Stimulated activated CD8-positive, alpha-beta memory T cell treated with anti-CD3 and anti-CD28 coated beads, Interleukin-2, amount 100 ng/mL, for 1 hour (primary cell): ENCODE measurements around the gene ACOXL.
"Not testable (repeated sequence)": the region's sequence is repeated elsewhere in the genome, so short reads cannot be mapped to it uniquely, and the experiment has no call there.

Source experiments
- DNase-seq, 2 donors: peaks; one replicate each; pipeline ENCODE4 v3.0.0-alpha.2; 2020; ENCODE audit warnings: low read depth in 2 of 2

The ACOXL gene

DNA sequence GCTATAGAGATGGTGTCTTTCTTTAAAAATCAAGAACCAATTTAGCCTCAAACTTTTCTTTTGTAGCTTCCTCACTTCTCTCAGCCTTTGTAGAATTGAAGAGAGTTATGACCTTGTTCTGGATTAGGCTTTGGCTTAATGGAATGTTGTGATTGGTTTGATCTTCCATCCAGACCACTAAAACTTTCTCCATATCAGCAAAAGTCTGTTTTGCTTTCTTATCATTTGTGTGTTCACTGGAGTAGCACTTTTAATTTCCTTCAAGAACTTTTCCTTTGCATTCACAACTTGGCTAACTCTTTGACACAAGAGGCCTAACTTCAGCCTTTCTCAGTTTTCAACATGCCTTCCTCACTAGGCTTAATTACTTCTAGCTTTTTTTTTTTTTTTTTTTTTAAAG lies 193.1 kb downstream of the ACOXL start:
- no peak for DNase-seq

- no peak for DNase-seq
Measured at GRCh38 chr2:110927526-110927925, 195.2 kb downstream of the ACOXL start.

GRCh38 chr2:110929528-110929927 lies 197.2 kb downstream of the ACOXL start:
- no peak for DNase-seq

DNA sequence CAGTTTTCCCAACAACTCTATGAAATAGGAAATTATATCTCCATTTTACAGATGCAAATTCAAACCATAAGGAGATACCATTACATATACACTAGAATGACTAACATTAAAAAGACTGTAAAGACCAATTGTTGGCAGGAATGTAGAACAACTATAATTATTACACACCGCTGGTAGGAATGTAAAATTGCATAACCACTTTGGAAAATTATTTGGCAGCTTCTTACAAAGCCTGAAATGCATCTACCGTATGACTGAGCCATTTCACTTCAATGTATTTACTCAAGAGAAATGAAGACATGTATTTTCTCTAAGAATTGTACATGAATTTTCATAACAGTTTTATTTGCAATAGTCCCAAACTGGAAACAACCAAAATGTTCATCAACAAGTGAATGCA lies 199.3 kb downstream of the ACOXL start:
- DNase-seq, result no peak

DNA sequence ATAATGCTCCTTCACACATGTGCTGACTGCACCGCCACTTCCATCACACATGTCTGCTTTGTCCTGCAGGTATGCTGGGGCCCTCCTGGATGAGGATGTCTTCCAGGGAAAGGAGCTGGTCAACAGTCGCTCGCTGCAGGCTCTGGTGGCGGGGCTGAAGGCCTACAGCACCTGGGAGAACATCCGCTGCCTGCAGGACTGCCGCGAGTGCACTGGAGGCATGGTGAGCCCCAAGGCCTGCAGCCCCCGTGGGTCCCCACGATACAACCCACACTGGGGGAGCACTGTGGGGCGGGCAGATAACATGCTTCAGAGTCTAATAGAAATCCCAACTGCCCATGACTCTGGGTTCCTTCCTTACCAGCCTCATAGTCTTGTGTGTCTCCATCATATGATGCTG lies 201.0 kb downstream of the ACOXL start:
- DNase-seq, result no peak

GRCh38 chr2:110934948-110935347 lies 202.6 kb downstream of the ACOXL start:
- DNase-seq, result no peak

GRCh38 chr2:110940376-110940910 lies 208.1 kb downstream of the ACOXL start:
- DNase-seq, result no peak

GRCh38 chr2:110941226-110941625 lies 208.9 kb downstream of the ACOXL start:
- DNase-seq, result no peak

- DNase-seq, result no peak
Measured at GRCh38 chr2:110943070-110943634, 210.8 kb downstream of the ACOXL start.

DNA sequence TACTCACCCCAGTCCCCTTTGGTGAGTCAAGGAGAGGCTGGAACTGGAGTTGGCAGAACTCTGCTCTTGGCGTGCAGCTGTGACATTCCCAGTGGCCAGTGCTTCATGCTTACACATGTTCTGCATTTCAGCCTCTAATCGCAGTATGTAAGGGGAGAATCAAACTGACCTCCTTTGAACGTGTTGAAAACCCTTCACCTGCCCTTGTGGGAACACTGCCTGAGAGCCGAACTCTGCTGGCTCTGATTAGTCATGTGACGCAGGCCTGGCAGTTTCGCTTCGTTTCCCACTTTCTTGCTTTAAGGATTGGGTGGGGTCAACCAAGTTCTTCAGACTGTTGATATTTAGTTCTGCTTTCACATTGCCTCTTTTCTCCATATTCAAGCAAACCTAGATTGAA lies 214.5 kb downstream of the ACOXL start:
- DNase-seq, result no peak

- DNase-seq, result no peak
Measured at GRCh38 chr2:110948027-110948674, 215.8 kb downstream of the ACOXL start.

GRCh38 chr2:110950281-110950680 lies 217.9 kb downstream of the ACOXL start:
- no peak for DNase-seq

- no peak for DNase-seq
Measured at GRCh38 chr2:110955045-110955444, 222.7 kb downstream of the ACOXL start.

DNA sequence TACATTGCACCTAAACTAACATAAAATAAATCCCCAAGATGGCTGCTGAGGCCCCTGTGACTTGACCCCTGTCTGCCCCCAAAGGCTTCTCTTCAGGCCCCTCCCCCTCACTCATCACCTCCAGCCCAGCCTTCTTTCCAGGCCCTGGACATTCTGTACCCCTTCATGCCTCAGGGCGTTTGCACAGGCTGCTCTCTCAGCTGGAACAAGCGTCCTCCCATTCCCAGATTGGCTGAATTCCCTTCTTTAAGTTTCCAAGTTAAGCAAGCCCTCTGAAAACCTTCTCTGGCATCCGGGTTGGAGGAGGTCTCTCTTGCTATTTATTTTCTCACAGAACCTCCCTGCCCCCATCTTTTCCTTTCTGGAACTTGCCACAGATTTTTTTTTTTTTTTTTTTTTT lies 223.2 kb downstream of the ACOXL start:
- no peak for DNase-seq

GRCh38 chr2:110957293-110957692 lies 224.9 kb downstream of the ACOXL start:
- DNase-seq, result no peak

DNA sequence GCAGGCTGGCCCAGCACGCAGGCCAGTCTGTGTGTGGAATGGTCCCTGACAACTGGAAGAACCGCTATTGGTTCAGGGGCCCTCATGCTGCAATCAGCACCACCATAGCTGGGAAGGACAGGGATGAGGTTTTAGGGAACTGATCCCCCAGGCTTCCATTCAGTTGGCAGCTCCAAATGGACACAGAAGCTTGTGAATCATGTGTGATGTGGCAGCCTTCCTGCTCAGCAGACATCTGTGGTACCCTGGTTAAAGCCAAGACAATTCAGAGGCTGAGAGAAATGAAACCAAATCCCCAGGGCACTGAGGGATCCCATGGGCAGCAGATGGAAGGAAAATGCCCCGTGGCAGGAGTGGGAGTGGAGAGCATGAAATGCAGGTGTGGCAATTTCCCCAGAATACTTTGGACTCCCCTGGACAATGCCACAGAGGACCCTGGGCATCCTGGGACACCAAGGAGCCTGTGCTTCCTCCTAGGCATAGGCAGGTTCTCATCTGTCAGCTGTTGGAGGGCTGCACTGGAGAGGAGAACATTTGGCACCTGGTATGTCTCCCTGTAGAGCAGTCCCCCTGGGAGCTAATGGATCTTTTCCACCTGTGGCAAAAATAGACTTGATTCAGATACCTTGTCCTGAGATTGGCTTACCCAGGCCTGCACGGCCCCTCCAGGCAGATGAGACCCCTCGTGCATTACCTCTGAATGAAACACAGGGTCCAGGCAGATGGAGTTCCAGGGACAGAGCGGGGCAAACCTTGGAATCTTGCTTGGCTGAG lies 226.2 kb downstream of the ACOXL start:
- no peak for DNase-seq

DNA sequence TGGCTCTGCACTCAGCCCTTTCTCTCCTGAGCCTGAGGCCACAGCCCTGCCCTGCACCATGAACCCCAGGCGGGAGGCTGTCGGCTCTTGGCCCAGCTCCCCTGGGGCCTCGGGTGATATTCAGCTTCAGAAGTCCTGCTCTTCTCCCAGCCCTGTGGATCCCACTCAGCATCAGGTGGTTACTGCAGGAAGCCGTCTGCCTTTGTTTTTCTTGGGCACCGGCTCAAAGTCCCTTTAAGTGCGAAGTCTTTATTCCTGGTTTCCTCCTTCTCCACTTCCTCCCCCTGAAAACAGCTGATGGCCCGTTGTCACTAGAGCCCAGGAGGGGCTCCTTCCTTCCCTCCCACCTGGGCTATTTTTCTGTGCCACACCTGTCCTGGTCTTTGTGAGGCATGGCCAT lies 226.8 kb downstream of the ACOXL start:
- no peak for DNase-seq

GRCh38 chr2:110960281-110960680 lies 227.9 kb downstream of the ACOXL start:
- DNase-seq, result no peak

DNA sequence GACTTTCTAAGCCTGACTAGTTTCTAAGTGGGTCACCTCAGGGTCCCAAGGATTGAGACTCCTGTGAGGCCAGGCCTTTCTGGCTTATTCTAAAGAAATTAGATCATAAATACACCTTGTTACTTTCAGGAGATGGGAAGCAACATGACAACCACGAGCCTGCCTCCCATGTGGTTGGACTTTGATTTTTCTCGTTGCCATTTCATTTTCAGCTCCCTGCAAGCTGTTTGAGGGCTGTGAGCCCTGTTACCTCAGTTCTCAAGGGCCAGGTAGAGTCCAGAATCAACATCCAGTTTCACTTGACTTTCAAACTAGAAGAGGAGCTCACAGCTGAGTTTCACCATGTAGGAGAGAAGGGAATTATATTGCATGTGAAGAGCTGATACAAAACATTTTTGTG lies 228.6 kb downstream of the ACOXL start:
- no peak for DNase-seq

- not testable (repeated sequence) for DNase-seq
Measured at GRCh38 chr2:110961643-110962042, 229.3 kb downstream of the ACOXL start.

DNA sequence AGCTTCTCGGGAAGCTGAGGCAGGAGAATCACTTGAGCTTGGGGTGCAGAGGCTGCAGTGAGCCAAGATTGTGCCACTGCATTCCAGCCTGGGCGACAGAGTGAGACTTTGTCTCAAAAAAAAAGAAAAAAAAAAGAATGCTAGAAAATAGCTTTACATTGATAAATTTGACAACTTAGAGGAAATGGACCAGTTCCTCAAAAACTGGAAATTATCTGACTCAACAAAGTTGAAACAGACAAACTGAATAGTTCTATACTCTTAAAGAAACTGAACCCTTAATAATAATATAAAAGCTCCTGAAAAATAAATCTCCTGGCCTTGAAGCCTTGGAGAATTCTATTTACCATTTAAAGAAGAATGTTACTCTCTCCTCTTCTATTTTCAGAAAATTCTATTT lies 237.3 kb downstream of the ACOXL start:
- no peak for DNase-seq

DNA sequence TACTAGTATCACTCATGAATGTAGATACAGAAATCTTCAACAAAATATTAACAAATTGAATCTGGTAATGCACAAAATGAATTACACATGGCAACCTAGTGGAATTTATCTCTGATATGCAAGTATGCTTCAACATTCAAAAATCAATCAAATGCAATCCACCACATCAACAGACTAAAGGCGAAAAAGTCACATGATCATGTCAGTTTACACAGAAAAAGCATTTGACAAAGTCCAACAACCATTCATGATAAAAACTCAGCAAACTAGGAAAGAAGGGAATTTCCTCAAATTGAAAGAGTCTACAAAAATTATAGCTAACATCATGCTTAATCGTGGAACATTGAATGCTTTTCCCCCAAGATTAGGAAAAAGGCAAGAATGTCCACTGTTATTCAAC lies 237.8 kb downstream of the ACOXL start:
- no peak for DNase-seq

DNA sequence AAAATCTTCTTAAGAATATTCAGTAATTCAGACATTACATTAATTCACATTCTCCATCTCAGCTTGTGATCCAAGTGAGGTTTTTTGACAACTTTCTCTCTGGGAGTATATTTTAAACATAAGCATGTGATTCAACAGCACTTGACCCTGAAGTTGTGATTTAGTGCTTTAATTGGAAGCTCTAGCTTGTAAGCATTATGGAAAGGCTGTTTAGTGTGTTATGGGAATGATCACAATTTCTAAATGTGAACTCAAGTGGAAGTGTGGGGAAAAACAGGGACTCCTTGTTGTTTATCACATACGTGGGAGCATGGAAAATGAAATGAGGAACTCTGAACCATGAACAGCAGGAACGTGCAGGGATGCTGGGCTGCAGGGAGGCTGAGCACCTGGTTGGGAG lies 239.4 kb downstream of the ACOXL start:
- DNase-seq, result no peak
